K562 (cell line): ENCODE results near the gene ATRNL1. TPM values are rescaled to one million over a fixed set of nuclear protein-coding genes. Genes with fewer than 3 reads are reported as not detected.

Experiments
- ATAC-seq: fragments of 200-7000 bp; cut with Tn5 transposase; 3 replicates; pipeline ENCODE4 v1.9.1; 2020; ENCODE audit warnings: moderate library complexity
- BruUV-seq: library from RNA; stranded (reverse); fragments of 400-500 nt; replicated peaks from 2 replicates; lab custom pipeline; 2021; lab: Mats Ljungman, UMichigan
- CTCF ChIA-PET: fragments of 300-600 bp; formaldehyde crosslinking; extraction: SDS; loops from one replicate; lab custom pipeline; 2021; ENCODE audit warnings: low intra/inter-chr PET ratio; lab: Yijun Ruan, JAX
- POLR2A ChIA-PET: fragments of 300-600, 350-650 bp; sonication (Branson Sonifier 250); formaldehyde crosslinking; extraction: SDS; loops from one replicate; lab custom pipeline; 2021; ENCODE audit warnings: antibody characterized with exemption, inconsistent platforms; lab: Yijun Ruan, JAX
- DNase-seq, 4 experiments: peaks; one replicate each; pipeline versions ENCODE4 v3.0.0 to v3.0.0-alpha.2; 2011 to 2018; ENCODE audit warnings: low spot score in 3 of 4, mixed read lengths in 3 of 4; ENCODE audit errors: extremely low read depth in 1 of 4
- FAIRE-seq: peaks from 2 replicates; lab custom pipeline; 2011; peaks lifted over from hg19 to GRCh38; lab: Jason Lieb, UNC
- H2AFZ ChIP-seq: 2 replicates; pipeline ENCODE4 v1.6.0; 2011; ENCODE audit warnings: low read depth, low read length, control low read depth, inconsistent platforms
- H3K27ac ChIP-seq: fragments of 200-600 bp; 3 replicates; pipeline ENCODE4 v1.8.0; 2011; ENCODE audit warnings: low read depth, mild to moderate bottlenecking, control low read depth, inconsistent platforms, low read length, moderate library complexity, mixed read lengths; ENCODE audit errors: extremely low read depth
- H3K27me3 ChIP-seq, 2 experiments: fragments of 300-600 bp in 1 of 2; 2 replicates in 1 of 2; 3 replicates in 1 of 2; pipeline versions ENCODE4 v1.6.0 to v1.8.0; 2011; ENCODE audit warnings: inconsistent platforms in 2 of 2, low read length in 2 of 2, mild to moderate bottlenecking in 1 of 2, mixed read lengths in 1 of 2, moderate library complexity in 1 of 2; ENCODE audit not compliant: control insufficient read depth in 2 of 2, insufficient read depth in 2 of 2
- H3K36me3 ChIP-seq: fragments of 300-600 bp; 3 replicates; pipeline ENCODE4 v1.8.0; 2011; ENCODE audit warnings: mild to moderate bottlenecking, low read length, inconsistent platforms; ENCODE audit not compliant: control insufficient read depth, insufficient read depth
- H3K4me1 ChIP-seq, 2 experiments: fragments of 200-600 bp in 1 of 2; replicated peaks in 1 of 2; 2 replicates in 1 of 2; 3 replicates in 1 of 2; pipeline versions ENCODE4 v1.5.1 to v1.8.0; 2011; ENCODE audit warnings: inconsistent platforms in 2 of 2, low read length in 2 of 2, mild to moderate bottlenecking in 1 of 2, mixed read lengths in 1 of 2, moderate library complexity in 1 of 2; ENCODE audit not compliant: control insufficient read depth in 2 of 2, insufficient read depth in 2 of 2
- H3K4me2 ChIP-seq: 2 replicates; pipeline ENCODE4 v1.6.1; 2011; ENCODE audit warnings: low read length, control low read depth, inconsistent platforms, mixed read lengths; ENCODE audit not compliant: insufficient read depth
- H3K4me3 ChIP-seq: fragments of 200-600 bp; sonication (generic), shearing (Covaris generic); 2 replicates; pipeline ENCODE4 v1.5.1; 2016; ENCODE audit warnings: control low read depth, inconsistent platforms
- H3K79me2 ChIP-seq: fragments of 200-600 bp; 3 replicates; pipeline ENCODE4 v1.8.0; 2011; ENCODE audit warnings: low read length, inconsistent platforms; ENCODE audit not compliant: control insufficient read depth, insufficient read depth
- H3K9ac ChIP-seq, 2 experiments: 2 replicates each; pipeline versions ENCODE4 v1.6.0 to v1.6.1; 2011; ENCODE audit warnings: low read depth in 2 of 2, low read length in 2 of 2, control low read depth in 1 of 2, inconsistent platforms in 1 of 2, mild to moderate bottlenecking in 1 of 2, mixed read lengths in 1 of 2; ENCODE audit not compliant: insufficient read depth in 1 of 2
- H3K9me1 ChIP-seq: one replicate; pipeline ENCODE4 v1.6.0; 2011; ENCODE audit warnings: inconsistent platforms, mild to moderate bottlenecking, low read length, moderate library complexity; ENCODE audit not compliant: control insufficient read depth, insufficient read depth
- H3K9me3 ChIP-seq: replicated peaks from 2 replicates; pipeline ENCODE4 v1.5.1; 2011; ENCODE audit warnings: low read depth, low read length, inconsistent platforms; ENCODE audit not compliant: control insufficient read depth, insufficient read depth
- H4K20me1 ChIP-seq: replicated peaks from 2 replicates; pipeline ENCODE4 v1.6.1; 2011; ENCODE audit warnings: low read length, inconsistent platforms, mixed read lengths; ENCODE audit not compliant: control insufficient read depth, insufficient read depth
- ILF3 ChIP-seq: fragments of 450-650 bp; IDR thresholded peaks from 2 replicates; pipeline ENCODE4 v1.6.1; 2018; ENCODE audit warnings: antibody characterized with exemption, mild to moderate bottlenecking, moderate library complexity, borderline replicate concordance
- KLF6 ChIP-seq: fragments of 250-450 bp; sonication (Bioruptor Pico); IDR thresholded peaks from 2 replicates; pipeline ENCODE4 v1.4.0; 2020; ENCODE audit warnings: mild to moderate bottlenecking, moderate library complexity, borderline replicate concordance
- PHB ChIP-seq: fragments of 250-450 bp; sonication (Bioruptor Pico); IDR thresholded peaks from 2 replicates; pipeline ENCODE4 v1.5.0; 2021
- RREB1 ChIP-seq: fragments of 250-450 bp; sonication (Bioruptor Pico); IDR thresholded peaks from 2 replicates; pipeline ENCODE4 v1.4.0; 2020
- TAL1 ChIP-seq: fragments of 450-650 bp; IDR thresholded peaks from 2 replicates; pipeline ENCODE4 v1.6.1; 2016; ENCODE audit warnings: mild to moderate bottlenecking
- TEAD2 ChIP-seq: fragments of 450-650 bp; IDR thresholded peaks from 2 replicates; pipeline ENCODE4 v1.6.1; 2016; ENCODE audit warnings: missing genetic modification characterization, control low read depth, missing compliant biosample characterization
- XRCC3 ChIP-seq: fragments of 450-650 bp; IDR thresholded peaks from 2 replicates; pipeline ENCODE4 v1.6.1; 2017; ENCODE audit warnings: mild to moderate bottlenecking, moderate library complexity
- ZBTB49 ChIP-seq: sonication (generic); formaldehyde crosslinking; IDR thresholded peaks from 2 replicates; pipeline ENCODE4 v1.8.0; 2022; ENCODE audit warnings: missing genetic modification reagents, mild to moderate bottlenecking, borderline replicate concordance
- ZNF140 ChIP-seq: fragments of 250-450 bp; sonication (Bioruptor Pico); IDR thresholded peaks from 2 replicates; pipeline ENCODE4 v1.8.0; 2021; ENCODE audit warnings: moderate library complexity, mild to moderate bottlenecking, inconsistent platforms
- ZNF655 ChIP-seq: fragments of 250-450 bp; sonication (Bioruptor Pico); IDR thresholded peaks from 2 replicates; pipeline ENCODE4 v1.5.0; 2021
- ZNF740 ChIP-seq, 3 experiments: fragments of 200-800 bp in 1 of 3; sonication (Bioruptor generic) in 1 of 3; sonication (generic) in 1 of 3; formaldehyde crosslinking in 1 of 3; IDR thresholded peaks; 2 replicates each; pipeline versions ENCODE4 v1.6.1 to v1.8.0; 2016 to 2022; ENCODE audit warnings: mild to moderate bottlenecking in 2 of 3, missing compliant biosample characterization in 2 of 3, missing genetic modification characterization in 2 of 3, missing genetic modification reagents in 1 of 3
- in situ Hi-C: fragments of 300-500 bp; cut with MboI; formaldehyde crosslinking; loops from 4 replicates; pipeline ENCODE4 v1.15.0; 2018; ENCODE audit warnings: inconsistent platforms, mixed read lengths
- intact Hi-C: fragments of 100-400 bp; cut with micrococcal nuclease; formaldehyde crosslinking; loops from 2 replicates; pipeline ENCODE4 v1.14.2; 2022
- polyA plus RNA-seq, 8 experiments: library from polyadenylated mRNA; depleted of rRNA in 4 of 8; stranded (reverse) in 5 of 8; unstranded in 3 of 8; fragments of >200 nt; fragmentation: Nextera tagmentation in 2 of 8; fragmentation: Illumina TruSeq in 1 of 8; extraction: Ambion mirVana in 2 of 8; extraction: Trizol in 1 of 8; gene quantifications; 2 replicates each; pipeline versions ENCODE4 v1.2.1 to v1.2.3, GENCODE V29; 2011 to 2014; ENCODE audit warnings: inconsistent platforms in 1 of 8, missing spikeins in 1 of 8
- total RNA-seq, 7 experiments: library from RNA; depleted of rRNA in 6 of 7; stranded (reverse); fragments of >200 nt in 6 of 7; fragmentation: Illumina TruSeq in 2 of 7; extraction: Trizol in 2 of 7; gene quantifications; 2 replicates each; pipeline versions ENCODE4 v1.2.1 to v1.2.3, GENCODE V29; 2011 to 2021; ENCODE audit warnings: low replicate concordance in 1 of 7

ATRNL1 gene
- total and polyA plus RNA-seq, 9 of the 15 experiments (the other 6 are each of a cell fraction or from before 2014, with no cell fraction given), result 0.18 TPM; not detected in 8

GRCh38 chr10:115417585-115418265, 324.6 kb downstream of the ATRNL1 start:
- H3K79me2 ChIP-seq, result no peaks in the 10 kb centered on the region
- H3K27ac ChIP-seq, result no peak overlapping the region
- H3K27me3 ChIP-seq, result no peaks in the 10 kb centered on the region
- POLR2A ChIA-PET, result no interaction called here
- H3K9ac ChIP-seq, result no peak overlapping the region
- no peak overlapping the region for H3K4me2 ChIP-seq
- ATAC-seq (no peak), FAIRE-seq (no peak), DNase-seq (peak in 2 of 4 experiments; percentile 1)
- no peaks in the 10 kb centered on the region for H3K4me1 ChIP-seq
- in situ Hi-C loops, result no loop called here
- H3K9me3 ChIP-seq, result no peaks in the 10 kb centered on the region
- CTCF ChIA-PET, result no interaction called here
- no peaks in the 10 kb centered on the region for H3K9me1 ChIP-seq
- intact Hi-C loops, result no loop called here
- no TSS peak for BruUV-seq
- H2AFZ ChIP-seq, result no peak overlapping the region
- H3K4me3 ChIP-seq, result no peak overlapping the region
- no peaks in the 10 kb centered on the region for H4K20me1 ChIP-seq
- H3K36me3 ChIP-seq, result no peaks in the 10 kb centered on the region
- no peak for TF ChIP-seq ZNF140 (CRISPR knock-in tag)
- TF ChIP-seq KLF6 (CRISPR knock-in tag), result no peak
- TF ChIP-seq TEAD2 (tag), result no peak
- no peak for TF ChIP-seq ZNF740 (CRISPR knock-in tag; IDR thresholded peaks at IDR 0.05)
- TF ChIP-seq ZNF740 (tag; IDR thresholded peaks at IDR 0.05), result no peak
- no peak for TF ChIP-seq XRCC3
- no peak for TF ChIP-seq ZBTB49
- no peak for TF ChIP-seq RREB1 (CRISPR knock-in tag)
- TF ChIP-seq ILF3, result no peak
- TF ChIP-seq TAL1, result no peak
- TF ChIP-seq PHB (CRISPR knock-in tag), result no peak
- no peak for TF ChIP-seq ZNF655 (CRISPR knock-in tag)
